Measurements from ENCODE around the gene COX20.

DNA sequence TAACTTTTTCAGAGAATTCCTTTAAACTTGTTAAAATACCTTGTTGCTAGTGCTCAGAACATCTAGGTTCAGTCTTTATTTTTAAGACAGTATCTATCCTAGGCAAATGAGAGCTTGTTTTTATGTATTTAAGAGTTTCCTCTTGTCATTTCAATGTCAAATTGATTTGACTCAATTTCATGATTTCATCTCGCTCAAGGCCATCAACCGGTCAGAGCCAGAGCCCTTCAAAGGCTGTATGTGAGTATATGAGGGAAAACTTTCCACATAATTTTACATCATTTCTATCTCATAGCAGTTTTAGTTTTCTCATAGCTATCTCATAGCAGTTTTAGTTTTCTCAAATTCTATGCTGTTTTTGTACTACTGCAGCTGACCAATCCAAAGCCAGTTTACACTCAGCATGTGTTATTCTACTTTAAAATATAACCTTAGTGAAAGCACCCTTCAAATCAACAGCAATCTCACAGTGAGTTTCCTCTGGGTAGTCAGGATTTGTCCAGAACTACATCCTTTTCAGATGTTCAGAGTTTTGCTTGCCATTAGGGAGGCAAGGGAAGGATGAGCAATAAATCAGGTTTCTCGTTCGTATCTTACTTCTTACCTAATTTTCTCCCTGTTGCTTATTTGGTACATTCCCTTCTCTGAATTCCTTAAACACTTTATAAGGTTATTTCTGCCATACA is 16.2 kb downstream of the COX20 start:
- no peak for TF ChIP-seq EZH2phosphoT487 (IDR thresholded peaks at IDR 0.05; ENCODE audit: borderline replicate concordance, low read length)
- TF ChIP-seq CTCF (conservative IDR thresholded peaks at IDR 0.05; ENCODE audit: low read depth, low read length), result no peak
- no peak for TF ChIP-seq EZH2 (IDR thresholded peaks at IDR 0.05; ENCODE audit: low read length, unreplicated experiment)

All from PC-3 (cell line).